HL-60 (cell line): ENCODE data around the gene IFITM5.
A peak's percentile ranks its signal among the peaks of the same experiment; 100 is the strongest.

Experiments
- DNase-seq, 2 experiments: peaks; one replicate each; pipeline ENCODE4 v3.0.0-alpha.2; 2010 to 2020; ENCODE audit warnings: low read depth in 1 of 2, low spot score in 1 of 2
- H3K27ac ChIP-seq: fragments of 250-450 bp; sonication (Bioruptor Pico); replicated peaks from 2 replicates; pipeline ENCODE4 v1.5.1; 2020; ENCODE audit warnings: mild to moderate bottlenecking, moderate library complexity
- H3K27me3 ChIP-seq: fragments of 250-450 bp; sonication (Bioruptor Pico); 2 replicates; pipeline ENCODE4 v1.5.1; 2021; ENCODE audit warnings: mild to moderate bottlenecking, moderate library complexity; ENCODE audit not compliant: insufficient read depth, poor library complexity, severe bottlenecking
- H3K4me3 ChIP-seq: replicated peaks from 2 replicates; pipeline ENCODE4 v1.5.1; 2011; ENCODE audit warnings: mild to moderate bottlenecking, control low read depth, low read length; ENCODE audit not compliant: insufficient read depth
- GABPA ChIP-seq: IDR thresholded peaks from 2 replicates; pipeline ENCODE4 v1.6.1; 2012; ENCODE audit warnings: low read depth
- POLR2AphosphoS5 ChIP-seq: IDR thresholded peaks from 2 replicates; pipeline ENCODE4 v1.6.1; 2012; ENCODE audit warnings: low read depth
- SPI1 ChIP-seq: IDR thresholded peaks from 2 replicates; pipeline ENCODE4 v1.6.1; 2012; ENCODE audit warnings: low read depth, mild to moderate bottlenecking, borderline replicate concordance
- TF ChIP-seq, protein P1 (sequence below): IDR thresholded peaks from 2 replicates; pipeline ENCODE4 v1.6.1; 2012; ENCODE audit warnings: low read depth; ENCODE audit not compliant: insufficient replicate concordance
- TF ChIP-seq, protein P2 (sequence below): IDR thresholded peaks from one replicate; pipeline ENCODE4 v1.5.1; 2011; ENCODE audit warnings: low read length, control low read depth, inconsistent platforms; ENCODE audit not compliant: insufficient read depth

The IFITM5 gene

DNA sequence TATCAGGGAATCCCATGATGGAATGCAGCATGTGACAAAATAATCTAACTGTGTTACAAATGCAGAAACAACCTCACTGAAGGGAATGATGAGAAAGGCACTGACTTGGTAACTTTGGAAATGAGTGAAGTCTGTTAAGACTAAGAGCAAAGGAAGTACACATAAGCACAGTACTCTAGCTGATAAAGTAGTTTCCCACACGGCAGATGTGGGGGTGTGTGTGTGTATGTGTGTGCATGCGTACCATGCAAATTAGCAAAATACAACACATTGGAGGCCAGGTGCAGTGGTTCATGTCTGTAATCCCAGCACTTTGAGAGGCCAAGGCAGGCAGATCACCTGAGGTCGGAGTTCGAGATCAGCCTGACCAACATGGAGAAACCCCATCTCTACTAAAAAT, 37.7 kb downstream of the IFITM5 start:
- Histone ChIP-seq H3K27ac (no peak overlapping the region), H3K4me3 (no peak overlapping the region), H3K27me3 (no peaks in the 10 kb centered on the region)
- TF ChIP-seq GABPA (no peak), SPI1 (no peak), POLR2AphosphoS5 (no peak)
- TF ChIP-seq, protein P1, sequence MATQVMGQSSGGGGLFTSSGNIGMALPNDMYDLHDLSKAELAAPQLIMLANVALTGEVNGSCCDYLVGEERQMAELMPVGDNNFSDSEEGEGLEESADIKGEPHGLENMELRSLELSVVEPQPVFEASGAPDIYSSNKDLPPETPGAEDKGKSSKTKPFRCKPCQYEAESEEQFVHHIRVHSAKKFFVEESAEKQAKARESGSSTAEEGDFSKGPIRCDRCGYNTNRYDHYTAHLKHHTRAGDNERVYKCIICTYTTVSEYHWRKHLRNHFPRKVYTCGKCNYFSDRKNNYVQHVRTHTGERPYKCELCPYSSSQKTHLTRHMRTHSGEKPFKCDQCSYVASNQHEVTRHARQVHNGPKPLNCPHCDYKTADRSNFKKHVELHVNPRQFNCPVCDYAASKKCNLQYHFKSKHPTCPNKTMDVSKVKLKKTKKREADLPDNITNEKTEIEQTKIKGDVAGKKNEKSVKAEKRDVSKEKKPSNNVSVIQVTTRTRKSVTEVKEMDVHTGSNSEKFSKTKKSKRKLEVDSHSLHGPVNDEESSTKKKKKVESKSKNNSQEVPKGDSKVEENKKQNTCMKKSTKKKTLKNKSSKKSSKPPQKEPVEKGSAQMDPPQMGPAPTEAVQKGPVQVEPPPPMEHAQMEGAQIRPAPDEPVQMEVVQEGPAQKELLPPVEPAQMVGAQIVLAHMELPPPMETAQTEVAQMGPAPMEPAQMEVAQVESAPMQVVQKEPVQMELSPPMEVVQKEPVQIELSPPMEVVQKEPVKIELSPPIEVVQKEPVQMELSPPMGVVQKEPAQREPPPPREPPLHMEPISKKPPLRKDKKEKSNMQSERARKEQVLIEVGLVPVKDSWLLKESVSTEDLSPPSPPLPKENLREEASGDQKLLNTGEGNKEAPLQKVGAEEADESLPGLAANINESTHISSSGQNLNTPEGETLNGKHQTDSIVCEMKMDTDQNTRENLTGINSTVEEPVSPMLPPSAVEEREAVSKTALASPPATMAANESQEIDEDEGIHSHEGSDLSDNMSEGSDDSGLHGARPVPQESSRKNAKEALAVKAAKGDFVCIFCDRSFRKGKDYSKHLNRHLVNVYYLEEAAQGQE: no peak
- TF ChIP-seq, protein P2, sequence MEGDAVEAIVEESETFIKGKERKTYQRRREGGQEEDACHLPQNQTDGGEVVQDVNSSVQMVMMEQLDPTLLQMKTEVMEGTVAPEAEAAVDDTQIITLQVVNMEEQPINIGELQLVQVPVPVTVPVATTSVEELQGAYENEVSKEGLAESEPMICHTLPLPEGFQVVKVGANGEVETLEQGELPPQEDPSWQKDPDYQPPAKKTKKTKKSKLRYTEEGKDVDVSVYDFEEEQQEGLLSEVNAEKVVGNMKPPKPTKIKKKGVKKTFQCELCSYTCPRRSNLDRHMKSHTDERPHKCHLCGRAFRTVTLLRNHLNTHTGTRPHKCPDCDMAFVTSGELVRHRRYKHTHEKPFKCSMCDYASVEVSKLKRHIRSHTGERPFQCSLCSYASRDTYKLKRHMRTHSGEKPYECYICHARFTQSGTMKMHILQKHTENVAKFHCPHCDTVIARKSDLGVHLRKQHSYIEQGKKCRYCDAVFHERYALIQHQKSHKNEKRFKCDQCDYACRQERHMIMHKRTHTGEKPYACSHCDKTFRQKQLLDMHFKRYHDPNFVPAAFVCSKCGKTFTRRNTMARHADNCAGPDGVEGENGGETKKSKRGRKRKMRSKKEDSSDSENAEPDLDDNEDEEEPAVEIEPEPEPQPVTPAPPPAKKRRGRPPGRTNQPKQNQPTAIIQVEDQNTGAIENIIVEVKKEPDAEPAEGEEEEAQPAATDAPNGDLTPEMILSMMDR: no peak
- DNase-seq: no peak

DNA sequence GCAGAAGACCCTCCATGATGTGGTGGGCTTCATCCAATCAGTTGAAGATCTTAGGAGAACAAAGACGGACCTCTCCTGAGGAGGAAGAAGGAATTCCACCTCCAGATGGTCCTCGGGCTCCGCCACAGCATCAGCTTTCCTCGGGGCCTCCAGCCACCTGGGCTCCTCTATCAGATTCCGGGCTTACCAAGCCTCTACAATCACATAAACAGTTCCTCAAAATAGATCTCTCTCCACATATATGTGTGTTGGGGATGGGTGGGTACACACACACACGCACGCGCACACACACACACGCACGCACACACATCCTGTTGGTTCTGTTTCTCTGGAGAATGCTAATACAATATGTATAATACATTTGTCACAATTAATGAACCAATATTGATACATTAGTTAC, 39.9 kb downstream of the IFITM5 start:
- DNase-seq: no peak
- Histone ChIP-seq H3K27me3 (no peaks in the 10 kb centered on the region), H3K4me3 (no peak overlapping the region), H3K27ac (no peak overlapping the region)
- TF ChIP-seq, protein P2: no peak
- TF ChIP-seq SPI1: peak; percentile 50; the same call in 1 of the 2 replicates

DNA sequence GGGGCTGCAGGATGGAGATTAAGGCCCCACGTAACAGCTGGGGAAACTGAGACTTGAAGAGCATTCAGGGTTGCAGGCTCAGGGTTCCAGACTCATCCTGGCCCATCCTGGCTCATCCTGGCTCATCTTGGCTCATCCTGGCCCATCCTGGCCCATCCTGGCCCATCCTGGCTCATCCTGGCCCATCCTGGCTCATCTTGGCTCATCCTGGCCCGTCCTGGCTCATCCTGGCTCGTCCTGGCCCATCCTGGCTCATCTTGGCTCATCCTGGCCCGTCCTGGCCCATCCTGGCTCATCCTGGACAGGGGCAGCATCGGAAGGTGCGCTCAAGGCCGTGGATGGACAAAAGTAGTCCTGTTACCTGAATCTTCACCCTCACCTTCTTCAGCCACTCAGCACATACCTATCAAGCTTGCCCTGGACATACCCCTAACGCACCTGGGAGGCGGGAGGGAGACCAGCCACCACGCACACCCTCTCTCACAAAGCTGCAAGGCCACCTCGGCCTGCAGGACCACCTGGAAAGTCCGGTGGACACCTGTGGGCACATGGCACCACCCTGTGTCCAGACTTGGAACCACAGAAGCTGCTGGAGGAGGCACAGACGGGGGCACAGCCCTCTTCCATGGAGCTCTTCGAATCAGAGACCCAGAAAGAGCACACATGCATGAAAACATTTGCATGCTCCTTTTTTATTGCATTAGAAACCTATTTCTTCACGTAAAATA, 41.4 kb downstream of the IFITM5 start:
- H3K27ac ChIP-seq: no peak overlapping the region
- DNase-seq: no peak
- no peak overlapping the region for H3K4me3 ChIP-seq

More for the DNA sequence above, 41.4 kb downstream of the IFITM5 start:
- no peaks in the 10 kb centered on the region for H3K27me3 ChIP-seq
- TF ChIP-seq, protein P2: no peak
- TF ChIP-seq GABPA (no peak), POLR2AphosphoS5 (no peak), SPI1 (no peak)
- TF ChIP-seq, protein P1: no peak
